Memory B cell (primary cell): ENCODE measurements around the gene GPC4.

Experiments
- ATAC-seq: fragments of 150-1000 bp; cut with Tn5 transposase; 2 replicates; pipeline ENCODE4 v1.10.0; 2021; ENCODE audit warnings: low read depth, mild to moderate bottlenecking, moderate library complexity
- DNase-seq, 2 donors: peaks; one replicate each; pipeline ENCODE4 v3.0.0; 2022; ENCODE audit warnings: low spot score in 2 of 2
- H3K27ac Mint-ChIP-seq: one replicate; pipeline ENCODE4 v1.8.0; 2022; ENCODE audit warnings: mild to moderate bottlenecking, moderate library complexity, mixed read lengths
- H3K27me3 Mint-ChIP-seq: one replicate; pipeline ENCODE4 v1.8.0; 2022; ENCODE audit warnings: mixed read lengths
- H3K36me3 Mint-ChIP-seq: one replicate; pipeline ENCODE4 v1.8.0; 2022; ENCODE audit warnings: mild to moderate bottlenecking, mixed read lengths
- H3K4me1 Mint-ChIP-seq: one replicate; pipeline ENCODE4 v1.8.0; 2022; ENCODE audit warnings: mixed read lengths
- H3K4me3 Mint-ChIP-seq: one replicate; pipeline ENCODE4 v1.8.0; 2022; ENCODE audit warnings: mild to moderate bottlenecking, moderate library complexity, mixed read lengths
- H3K9me3 Mint-ChIP-seq: one replicate; pipeline ENCODE4 v1.8.0; 2022; ENCODE audit warnings: mixed read lengths

GPC4 gene

GRCh38 chrX:133399411-133399810 is 15.9 kb downstream of the GPC4 start:
- Mint-ChIP-seq H3K9me3 (no peaks in the 10 kb centered on the region), H3K27ac (no peak overlapping the region), H3K27me3 (no peaks in the 10 kb centered on the region), H3K4me3 (no peak overlapping the region), H3K4me1 (no peaks in the 10 kb centered on the region), H3K36me3 (no peaks in the 10 kb centered on the region)
- DNase-seq (no peak), ATAC-seq (no peak)

GRCh38 chrX:133394765-133395164 is 20.5 kb downstream of the GPC4 start:
- no peaks in the 10 kb centered on the region for H3K9me3 Mint-ChIP-seq
- no peak overlapping the region for H3K27ac Mint-ChIP-seq
- no peaks in the 10 kb centered on the region for H3K36me3 Mint-ChIP-seq
- no peak for DNase-seq
- ATAC-seq: no peak
- H3K4me1 Mint-ChIP-seq: no peaks in the 10 kb centered on the region
- no peak overlapping the region for H3K4me3 Mint-ChIP-seq
- no peaks in the 10 kb centered on the region for H3K27me3 Mint-ChIP-seq

GRCh38 chrX:133392671-133393070 is 22.6 kb downstream of the GPC4 start:
- no peaks in the 10 kb centered on the region for H3K9me3 Mint-ChIP-seq

GRCh38 chrX:133391111-133391510 is 24.2 kb downstream of the GPC4 start:
- H3K9me3 Mint-ChIP-seq: no peaks in the 10 kb centered on the region
- no peaks in the 10 kb centered on the region for H3K4me1 Mint-ChIP-seq
- ATAC-seq (no peak), DNase-seq (no peak)
- no peaks in the 10 kb centered on the region for H3K36me3 Mint-ChIP-seq
- H3K4me3 Mint-ChIP-seq: no peak overlapping the region
- H3K27ac Mint-ChIP-seq: no peak overlapping the region
- H3K27me3 Mint-ChIP-seq: no peaks in the 10 kb centered on the region

More at GRCh38 chrX:133392671-133393070, 22.6 kb downstream of the GPC4 start:
- no peaks in the 10 kb centered on the region for H3K4me1 Mint-ChIP-seq
- ATAC-seq (no peak), DNase-seq (no peak)
- no peak overlapping the region for H3K27ac Mint-ChIP-seq
- no peak overlapping the region for H3K4me3 Mint-ChIP-seq
- no peaks in the 10 kb centered on the region for H3K36me3 Mint-ChIP-seq
- no peaks in the 10 kb centered on the region for H3K27me3 Mint-ChIP-seq

GRCh38 chrX:133390676-133391075 is 24.6 kb downstream of the GPC4 start:
- Mint-ChIP-seq H3K9me3 (no peaks in the 10 kb centered on the region), H3K4me1 (no peaks in the 10 kb centered on the region), H3K27me3 (no peaks in the 10 kb centered on the region), H3K4me3 (no peak overlapping the region), H3K36me3 (no peaks in the 10 kb centered on the region), H3K27ac (no peak overlapping the region)
- DNase-seq (no peak), ATAC-seq (no peak)

- ATAC-seq (no peak), DNase-seq (no peak)
- Mint-ChIP-seq H3K4me3 (no peak overlapping the region), H3K4me1 (no peaks in the 10 kb centered on the region), H3K9me3 (no peaks in the 10 kb centered on the region), H3K27me3 (no peaks in the 10 kb centered on the region), H3K27ac (no peak overlapping the region), H3K36me3 (no peaks in the 10 kb centered on the region)
Observed at GRCh38 chrX:133389975-133390374, 25.3 kb downstream of the GPC4 start.

- Mint-ChIP-seq H3K9me3 (no peaks in the 10 kb centered on the region), H3K27ac (no peak overlapping the region), H3K27me3 (no peaks in the 10 kb centered on the region), H3K4me1 (peaks cover 6% of the 10 kb centered on the region), H3K36me3 (no peaks in the 10 kb centered on the region), H3K4me3 (no peak overlapping the region)
- DNase-seq (no peak), ATAC-seq (no peak)
Observed at GRCh38 chrX:133384454-133384853, 30.8 kb downstream of the GPC4 start.

- Mint-ChIP-seq H3K27me3 (peaks cover 2% of the 10 kb centered on the region), H3K36me3 (no peaks in the 10 kb centered on the region), H3K4me1 (peaks cover 6% of the 10 kb centered on the region), H3K27ac (no peak overlapping the region), H3K9me3 (no peaks in the 10 kb centered on the region), H3K4me3 (no peak overlapping the region)
- ATAC-seq: no peak
- DNase-seq: no peak
Observed at GRCh38 chrX:133380711-133381619, 34.3 kb downstream of the GPC4 start.

- no peak overlapping the region for H3K27ac Mint-ChIP-seq
- no peak for ATAC-seq
- H3K27me3 Mint-ChIP-seq: peaks cover 4% of the 10 kb centered on the region
- peaks cover 4% of the 10 kb centered on the region for H3K4me1 Mint-ChIP-seq
- DNase-seq: no peak
- no peaks in the 10 kb centered on the region for H3K9me3 Mint-ChIP-seq
- no peaks in the 10 kb centered on the region for H3K36me3 Mint-ChIP-seq
- H3K4me3 Mint-ChIP-seq: no peak overlapping the region
Observed at GRCh38 chrX:133376422-133376821, 38.9 kb downstream of the GPC4 start.

GRCh38 chrX:133375615-133376340 is 39.5 kb downstream of the GPC4 start:
- no peak for DNase-seq
- no peak overlapping the region for H3K4me3 Mint-ChIP-seq
- H3K27ac Mint-ChIP-seq: no peak overlapping the region
- peaks cover 4% of the 10 kb centered on the region for H3K27me3 Mint-ChIP-seq
- H3K9me3 Mint-ChIP-seq: no peaks in the 10 kb centered on the region
- no peaks in the 10 kb centered on the region for H3K36me3 Mint-ChIP-seq
- H3K4me1 Mint-ChIP-seq: no peaks in the 10 kb centered on the region
- ATAC-seq: no peak

GRCh38 chrX:133374874-133375387 is 40.4 kb downstream of the GPC4 start:
- peaks cover 4% of the 10 kb centered on the region for H3K27me3 Mint-ChIP-seq
- no peak overlapping the region for H3K4me3 Mint-ChIP-seq

GRCh38 chrX:133373386-133374079 is 41.8 kb downstream of the GPC4 start:
- no peaks in the 10 kb centered on the region for H3K9me3 Mint-ChIP-seq
- H3K27me3 Mint-ChIP-seq: peaks cover 4% of the 10 kb centered on the region
- H3K4me3 Mint-ChIP-seq: no peak overlapping the region
- DNase-seq (no peak), ATAC-seq (no peak)
- H3K36me3 Mint-ChIP-seq: no peaks in the 10 kb centered on the region
- H3K27ac Mint-ChIP-seq: no peak overlapping the region
- no peaks in the 10 kb centered on the region for H3K4me1 Mint-ChIP-seq

More at GRCh38 chrX:133374874-133375387, 40.4 kb downstream of the GPC4 start:
- no peak for ATAC-seq
- no peaks in the 10 kb centered on the region for H3K36me3 Mint-ChIP-seq
- no peaks in the 10 kb centered on the region for H3K9me3 Mint-ChIP-seq
- DNase-seq: no peak
- H3K27ac Mint-ChIP-seq: no peak overlapping the region
- H3K4me1 Mint-ChIP-seq: no peaks in the 10 kb centered on the region

GRCh38 chrX:133370696-133371275 is 44.5 kb downstream of the GPC4 start:
- no peaks in the 10 kb centered on the region for H3K9me3 Mint-ChIP-seq
- H3K27ac Mint-ChIP-seq: no peak overlapping the region
- H3K4me1 Mint-ChIP-seq: no peaks in the 10 kb centered on the region
- no peaks in the 10 kb centered on the region for H3K36me3 Mint-ChIP-seq
- no peak overlapping the region for H3K4me3 Mint-ChIP-seq
- ATAC-seq (no peak), DNase-seq (no peak)
- peaks cover 2% of the 10 kb centered on the region for H3K27me3 Mint-ChIP-seq
